NCI-H524 (cell line): Measurements from ENCODE around the gene RNF213.

Experiments used
- DNase-seq, 2 experiments: peaks; one replicate each; lab custom pipeline; 2025; lab: John Stamatoyannopoulos, UW

RNF213 gene

GRCh38 chr17:80372922-80373570 lies 112.4 kb downstream of the RNF213 start:
- DNase-seq: no peak

GRCh38 chr17:80374039-80374731 lies 113.5 kb downstream of the RNF213 start:
- no peak for DNase-seq

- peak in 1 of 2 experiments; percentile 44 for DNase-seq
Measured at GRCh38 chr17:80374732-80375585, 114.3 kb downstream of the RNF213 start.

- DNase-seq: no peak
Measured at GRCh38 chr17:80376531-80376930, 115.9 kb downstream of the RNF213 start.

GRCh38 chr17:80377798-80378197 lies 117.1 kb downstream of the RNF213 start:
- no peak for DNase-seq

GRCh38 chr17:80379348-80379747 lies 118.7 kb downstream of the RNF213 start:
- DNase-seq: no peak

GRCh38 chr17:80380068-80380467 lies 119.4 kb downstream of the RNF213 start:
- DNase-seq: no peak

- no peak for DNase-seq
Measured at GRCh38 chr17:80380555-80381002, 119.9 kb downstream of the RNF213 start.

GRCh38 chr17:80381416-80381923 lies 120.8 kb downstream of the RNF213 start:
- no peak for DNase-seq

- DNase-seq: no peak
Measured at GRCh38 chr17:80382446-80382845, 121.8 kb downstream of the RNF213 start.

GRCh38 chr17:80382956-80383355 lies 122.3 kb downstream of the RNF213 start:
- DNase-seq: no peak

- no peak for DNase-seq
Measured at GRCh38 chr17:80384078-80384960, 123.7 kb downstream of the RNF213 start.

- DNase-seq: no peak
Measured at GRCh38 chr17:80385046-80385445, 124.4 kb downstream of the RNF213 start.

GRCh38 chr17:80386341-80386740 lies 125.7 kb downstream of the RNF213 start:
- no peak for DNase-seq

GRCh38 chr17:80387071-80387470 lies 126.4 kb downstream of the RNF213 start:
- DNase-seq: no peak

GRCh38 chr17:80388175-80388574 lies 127.5 kb downstream of the RNF213 start:
- DNase-seq: no peak

GRCh38 chr17:80388601-80389000 lies 127.9 kb downstream of the RNF213 start:
- DNase-seq: no peak

GRCh38 chr17:80389011-80389995 lies 128.7 kb downstream of the RNF213 start:
- no peak for DNase-seq

- DNase-seq: no peak
Measured at GRCh38 chr17:80393241-80393890, 132.7 kb downstream of the RNF213 start.

GRCh38 chr17:80393961-80394360 lies 133.3 kb downstream of the RNF213 start:
- no peak for DNase-seq
